Adrenal gland (tissue), 5 donors: Measurements from ENCODE around the gene RAD51C.

Experiments
- CTCF ChIP-seq, 6 experiments: fragments of 450-650 bp in 4 of 6; fragments of 200-600 bp in 2 of 6; sonication (generic) in 1 of 6; IDR thresholded peaks; 1 replicate in 5 of 6; 2 replicates in 1 of 6; pipeline versions ENCODE4 v1.5.1 to v1.8.0; 2016 to 2021; ENCODE audit warnings: antibody characterized with exemption in 6 of 6, mild to moderate bottlenecking in 2 of 6, moderate library complexity in 1 of 6
- POLR2A ChIP-seq, 2 donors: fragments of 450-650 bp; IDR thresholded peaks; one replicate each; pipeline ENCODE4 v1.6.1; 2017; ENCODE audit warnings: antibody characterized with exemption in 2 of 2, mild to moderate bottlenecking in 2 of 2, moderate library complexity in 1 of 2
- donor health status: DM: no; HTN: no; CAD: no.

DNA sequence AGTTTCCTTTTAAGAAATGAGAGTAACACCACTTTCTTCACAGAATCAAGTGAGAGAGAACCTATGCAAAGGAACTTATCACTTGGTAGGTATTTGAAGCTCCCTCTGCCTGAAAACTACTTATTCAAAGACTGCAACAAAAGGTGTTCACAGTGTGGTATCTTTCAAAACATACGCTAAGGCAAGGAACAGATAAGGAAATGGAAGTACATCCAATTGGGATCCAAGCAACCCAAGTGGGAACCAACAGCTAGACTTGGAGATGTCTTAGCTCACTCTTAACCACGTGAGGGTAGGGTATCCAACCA, 62.8 kb downstream of the RAD51C start:
- TF ChIP-seq CTCF (IDR thresholded peaks at IDR 0.05) (no peak), POLR2A (IDR thresholded peaks at IDR 0.05) (no peak)
